ENCODE results near the gene CLECL1.
"Not testable (repeated sequence)": the region's sequence is repeated elsewhere in the genome, so short reads cannot be mapped to it uniquely, and the experiment has no call there.

Gene CLECL1

DNA sequence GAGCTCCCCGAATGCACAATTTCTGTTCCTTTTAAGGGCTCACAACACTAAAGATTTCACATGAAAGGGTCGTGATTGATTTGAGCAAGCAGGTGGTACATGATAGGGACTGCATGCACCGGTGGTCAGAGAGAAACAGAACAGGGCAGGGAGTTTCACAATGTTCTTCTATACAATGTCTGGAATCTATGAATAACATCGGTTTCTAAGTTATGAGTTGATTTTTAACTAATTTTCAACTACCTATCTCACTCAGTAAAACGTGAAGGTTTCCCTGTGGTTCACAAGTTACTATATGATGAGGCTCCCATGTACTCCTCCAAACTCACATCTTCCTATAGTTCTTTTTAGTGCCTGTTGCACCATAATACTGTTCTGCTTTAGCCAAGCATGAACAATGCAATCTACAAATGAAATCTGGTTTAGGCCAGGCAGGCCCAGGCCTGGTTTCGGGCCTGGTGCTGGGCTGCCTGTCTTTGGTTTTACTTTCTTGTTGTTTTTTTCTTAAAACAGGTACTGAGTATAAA lies 19.8 kb downstream of the CLECL1 start:
- H3K9me3 ChIP-seq (ENCODE audit: control insufficient read depth, low read depth, low read length); H3K27ac ChIP-seq (ENCODE audit: low read length); H3K4me3 ChIP-seq (ENCODE audit: low read length); H3K4me1 ChIP-seq (ENCODE audit: control insufficient read depth, low read depth, low read length); H3K9ac ChIP-seq (ENCODE audit: low read length); H3K27me3 ChIP-seq (ENCODE audit: control insufficient read depth, insufficient read depth, low read length); H3K36me3 ChIP-seq (ENCODE audit: control insufficient read depth, low read depth, low read length): not testable (repeated sequence)

DNA sequence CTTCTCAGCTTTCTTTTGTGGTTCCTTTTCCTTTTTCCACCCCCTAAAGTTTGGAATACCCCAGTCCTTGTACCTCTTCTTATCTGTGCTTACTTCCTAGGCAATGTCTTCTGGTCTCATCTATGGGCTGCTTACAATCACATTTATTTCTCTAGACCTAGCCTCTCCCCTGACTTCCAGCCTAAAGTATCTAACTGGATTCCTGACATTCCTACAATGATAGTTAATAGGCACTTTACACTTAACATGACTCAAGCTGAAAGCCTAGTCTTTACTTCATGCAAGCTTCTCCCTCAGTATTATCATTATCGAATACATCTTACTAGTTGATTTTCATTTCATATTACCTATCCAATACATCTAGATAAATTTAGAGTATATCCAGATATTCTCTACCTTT lies 21.2 kb downstream of the CLECL1 start:
- no peaks in the 10 kb centered on the region for H3K4me1 ChIP-seq (ENCODE audit: control insufficient read depth, low read depth, low read length)
- H3K9me3 ChIP-seq (ENCODE audit: control insufficient read depth, low read depth, low read length) = no peaks in the 10 kb centered on the region
- no peaks in the 10 kb centered on the region for H3K36me3 ChIP-seq (ENCODE audit: control insufficient read depth, low read depth, low read length)
- no peaks in the 10 kb centered on the region for H3K27me3 ChIP-seq (ENCODE audit: control insufficient read depth, insufficient read depth, low read length)
- H3K27ac ChIP-seq (ENCODE audit: low read length) = no peak overlapping the region
- no peak overlapping the region for H3K9ac ChIP-seq (ENCODE audit: low read length)
- no peak overlapping the region for H3K4me3 ChIP-seq (ENCODE audit: low read length)

DNA sequence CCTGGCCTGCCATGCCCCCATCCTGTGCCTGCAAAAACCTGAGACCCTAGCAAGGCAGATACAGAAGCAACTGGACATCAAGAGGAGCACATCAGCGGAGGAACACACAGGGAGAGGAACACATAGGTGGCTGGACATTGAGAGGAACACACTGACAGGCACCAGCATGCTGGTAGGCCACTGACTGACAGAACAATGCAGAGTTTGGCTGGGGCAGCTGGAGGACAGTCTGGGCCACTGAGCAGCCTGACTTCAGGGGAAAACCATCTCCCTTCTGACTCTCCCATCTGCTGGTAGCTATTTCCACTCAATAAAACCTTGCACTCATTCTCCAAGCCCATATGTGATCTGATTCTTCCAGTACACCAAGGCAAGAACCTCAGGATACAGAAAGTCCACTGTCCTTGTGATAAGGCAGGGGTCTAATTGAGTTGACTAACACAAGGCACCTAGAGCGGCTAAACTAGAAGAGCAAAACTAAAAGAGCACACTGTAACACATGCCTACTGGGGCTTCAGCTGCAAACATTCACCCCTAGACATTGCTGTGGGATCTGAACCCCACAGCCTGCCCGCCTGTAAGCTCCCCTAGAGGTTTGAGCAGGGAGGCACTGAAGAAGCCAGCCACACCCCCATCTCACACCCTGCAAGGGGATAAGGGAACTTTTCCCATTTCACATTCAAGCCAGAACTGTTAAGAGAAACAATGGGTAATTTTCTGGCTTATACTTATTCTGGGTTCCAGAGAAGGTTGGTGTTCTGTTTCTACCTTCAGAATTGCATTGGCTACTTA lies 22.1 kb downstream of the CLECL1 start:
- Histone ChIP-seq H3K9me3 (ENCODE audit: control insufficient read depth, low read depth, low read length) (no peaks in the 10 kb centered on the region), H3K27me3 (ENCODE audit: control insufficient read depth, insufficient read depth, low read length) (no peaks in the 10 kb centered on the region), H3K9ac (ENCODE audit: low read length) (no peak overlapping the region), H3K27ac (ENCODE audit: low read length) (no peak overlapping the region), H3K4me1 (ENCODE audit: control insufficient read depth, low read depth, low read length) (no peaks in the 10 kb centered on the region), H3K36me3 (ENCODE audit: control insufficient read depth, low read depth, low read length) (no peaks in the 10 kb centered on the region), H3K4me3 (ENCODE audit: low read length) (no peak overlapping the region)

DNA sequence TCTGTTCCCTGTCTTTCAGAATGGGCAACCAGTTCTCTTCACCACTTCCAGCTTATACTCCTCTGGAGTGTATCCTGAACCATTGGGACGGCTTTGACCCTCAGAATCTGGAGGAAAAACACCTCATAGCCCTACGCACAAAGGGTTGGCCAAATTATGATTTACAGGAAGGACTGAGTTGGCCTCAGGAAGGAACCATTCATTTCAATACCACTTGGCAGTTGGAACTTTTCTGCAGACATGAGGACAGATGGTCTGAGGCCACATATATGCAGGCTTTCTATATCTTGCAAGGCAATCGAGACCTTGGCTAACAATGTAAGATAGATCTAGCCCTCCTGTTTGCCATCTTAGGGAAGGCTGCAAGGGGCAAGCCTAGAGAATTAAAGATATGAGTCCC lies 24.0 kb downstream of the CLECL1 start:
- Histone ChIP-seq H3K4me1 (ENCODE audit: control insufficient read depth, low read depth, low read length) (no peaks in the 10 kb centered on the region), H3K27me3 (ENCODE audit: control insufficient read depth, insufficient read depth, low read length) (no peaks in the 10 kb centered on the region), H3K9ac (ENCODE audit: low read length) (no peak overlapping the region), H3K9me3 (ENCODE audit: control insufficient read depth, low read depth, low read length) (no peaks in the 10 kb centered on the region), H3K4me3 (ENCODE audit: low read length) (no peak overlapping the region), H3K36me3 (ENCODE audit: control insufficient read depth, low read depth, low read length) (no peaks in the 10 kb centered on the region), H3K27ac (ENCODE audit: low read length) (no peak overlapping the region)

DNA sequence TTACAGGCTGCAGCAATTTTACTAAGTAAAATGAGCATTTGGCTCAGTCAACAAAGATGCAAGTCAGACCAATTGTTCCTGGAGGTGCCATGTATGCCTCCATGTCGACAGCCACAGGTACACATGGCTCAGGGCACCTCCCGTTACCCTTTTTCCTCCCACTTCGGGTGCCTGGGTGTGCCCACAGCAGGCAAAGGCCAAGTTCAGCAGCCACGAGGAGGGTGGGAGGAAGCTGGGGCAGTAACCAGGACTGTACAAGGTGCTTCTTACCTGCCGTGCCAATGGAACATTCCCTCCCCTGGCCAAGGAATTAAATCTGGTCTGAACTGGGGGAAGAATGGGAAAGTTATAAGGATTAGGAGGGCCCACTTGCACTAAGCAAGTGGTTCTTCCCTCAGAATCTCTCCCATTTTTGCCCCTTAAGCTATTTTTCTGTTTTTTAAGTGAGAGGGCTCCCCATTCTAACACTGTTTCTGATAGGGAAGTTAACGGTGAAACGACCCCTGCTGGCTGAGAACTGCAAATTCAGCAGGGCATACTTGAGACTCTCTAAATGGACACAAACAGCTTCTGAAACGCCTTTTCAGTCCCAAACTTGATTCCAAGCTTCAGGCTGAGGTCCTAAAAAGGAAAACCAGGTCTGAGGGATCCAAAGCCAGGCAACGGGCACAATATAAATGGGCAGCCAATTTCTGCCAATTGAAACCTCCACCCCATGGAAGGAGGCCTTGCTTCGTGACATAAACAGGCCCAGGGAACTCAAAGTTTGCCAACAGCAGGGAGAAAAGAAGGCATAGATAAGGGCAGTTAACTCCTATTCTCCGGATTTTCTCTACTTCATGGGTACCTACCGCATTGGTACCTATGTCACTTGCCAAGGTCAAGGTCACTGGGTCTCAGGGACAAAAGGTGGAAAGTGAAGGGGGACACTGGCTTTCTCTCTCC lies 24.8 kb downstream of the CLECL1 start:
- Histone ChIP-seq H3K9me3 (ENCODE audit: control insufficient read depth, low read depth, low read length) (no peaks in the 10 kb centered on the region), H3K9ac (ENCODE audit: low read length) (no peak overlapping the region), H3K36me3 (ENCODE audit: control insufficient read depth, low read depth, low read length) (no peaks in the 10 kb centered on the region), H3K4me3 (ENCODE audit: low read length) (no peak overlapping the region), H3K27me3 (ENCODE audit: control insufficient read depth, insufficient read depth, low read length) (no peaks in the 10 kb centered on the region), H3K27ac (ENCODE audit: low read length) (no peak overlapping the region), H3K4me1 (ENCODE audit: control insufficient read depth, low read depth, low read length) (no peaks in the 10 kb centered on the region)

DNA sequence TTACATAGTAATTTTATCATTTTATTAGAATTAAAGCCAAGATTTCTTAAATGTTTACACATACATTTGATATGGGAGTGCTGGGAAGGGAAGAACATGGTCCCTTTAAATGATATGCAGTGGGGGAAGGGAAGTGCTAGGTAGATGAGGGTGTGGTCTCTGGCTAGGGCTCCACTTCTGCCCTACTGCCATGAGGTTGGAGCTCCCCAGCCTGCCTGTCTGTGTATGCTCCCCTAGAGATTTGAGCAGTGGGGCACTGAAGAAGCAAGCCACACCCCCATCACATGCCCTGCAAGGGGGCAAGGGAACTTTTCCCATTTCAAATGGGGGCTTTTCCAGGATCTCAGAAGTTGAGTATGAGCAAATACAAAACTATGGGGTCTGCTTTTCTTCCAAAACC lies 25.5 kb downstream of the CLECL1 start:
- H3K27ac ChIP-seq (ENCODE audit: low read length) = no peak overlapping the region

DNA sequence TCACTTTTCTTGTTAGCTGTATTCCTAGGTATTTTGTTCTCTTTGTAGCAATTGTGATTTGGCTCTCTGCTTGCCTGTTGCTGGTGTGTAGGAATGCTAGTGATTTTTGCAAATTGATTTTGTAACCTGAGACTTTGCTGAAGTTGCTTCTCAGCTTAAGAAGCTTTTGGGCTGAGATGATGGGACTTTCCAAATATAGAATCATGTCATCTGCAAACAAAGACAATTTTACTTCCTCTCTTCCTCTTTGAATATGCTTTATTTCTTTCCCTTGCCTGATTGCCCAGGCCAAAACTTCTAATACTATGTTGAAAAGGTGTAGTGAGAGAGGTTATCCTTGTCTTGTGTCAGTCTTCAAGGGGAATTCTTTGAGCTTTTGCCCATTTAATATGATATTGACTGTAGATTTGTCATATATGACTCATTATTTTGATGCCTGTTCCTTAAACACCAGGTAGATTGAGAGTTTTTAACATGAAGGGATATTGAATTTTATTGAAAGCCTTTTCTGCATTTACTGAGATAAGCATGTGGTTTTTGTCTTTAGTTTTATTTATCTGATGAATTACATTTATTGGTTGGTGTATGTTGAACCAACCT lies 26.7 kb downstream of the CLECL1 start:
- Histone ChIP-seq H3K4me3 (ENCODE audit: low read length) (no peak overlapping the region), H3K27me3 (ENCODE audit: control insufficient read depth, insufficient read depth, low read length) (no peaks in the 10 kb centered on the region), H3K9ac (ENCODE audit: low read length) (no peak overlapping the region), H3K4me1 (ENCODE audit: control insufficient read depth, low read depth, low read length) (no peaks in the 10 kb centered on the region), H3K36me3 (ENCODE audit: control insufficient read depth, low read depth, low read length) (no peaks in the 10 kb centered on the region), H3K27ac (ENCODE audit: low read length) (no peak overlapping the region), H3K9me3 (ENCODE audit: control insufficient read depth, low read depth, low read length) (no peaks in the 10 kb centered on the region)

More for the DNA sequence above, 25.5 kb downstream of the CLECL1 start:
- no peaks in the 10 kb centered on the region for H3K9me3 ChIP-seq (ENCODE audit: control insufficient read depth, low read depth, low read length)
- no peaks in the 10 kb centered on the region for H3K36me3 ChIP-seq (ENCODE audit: control insufficient read depth, low read depth, low read length)
- no peaks in the 10 kb centered on the region for H3K4me1 ChIP-seq (ENCODE audit: control insufficient read depth, low read depth, low read length)
- no peaks in the 10 kb centered on the region for H3K27me3 ChIP-seq (ENCODE audit: control insufficient read depth, insufficient read depth, low read length)
- no peak overlapping the region for H3K9ac ChIP-seq (ENCODE audit: low read length)
- H3K4me3 ChIP-seq (ENCODE audit: low read length) = no peak overlapping the region

DNA sequence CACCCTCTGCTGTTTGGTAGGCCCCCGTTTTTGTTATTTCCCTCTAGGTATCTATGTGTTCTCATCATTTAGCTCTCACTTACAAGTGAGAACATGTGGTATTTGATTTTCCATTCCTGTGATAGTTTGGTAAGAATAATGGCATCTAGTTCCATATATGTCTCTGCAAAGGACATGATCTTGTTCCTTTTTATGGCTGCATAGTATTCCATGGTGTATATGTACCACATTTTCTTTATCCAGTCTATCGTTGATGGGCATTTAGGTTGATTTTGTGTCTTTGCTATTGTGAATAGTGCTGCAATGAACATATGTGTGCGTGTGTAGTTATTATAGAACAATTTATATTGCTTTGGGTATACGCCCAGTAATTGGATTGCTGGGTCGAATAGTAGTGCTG lies 28.3 kb downstream of the CLECL1 start:
- H3K27me3 ChIP-seq (ENCODE audit: control insufficient read depth, insufficient read depth, low read length); H3K36me3 ChIP-seq (ENCODE audit: control insufficient read depth, low read depth, low read length); H3K9ac ChIP-seq (ENCODE audit: low read length); H3K9me3 ChIP-seq (ENCODE audit: control insufficient read depth, low read depth, low read length); H3K4me3 ChIP-seq (ENCODE audit: low read length); H3K4me1 ChIP-seq (ENCODE audit: control insufficient read depth, low read depth, low read length); H3K27ac ChIP-seq (ENCODE audit: low read length): not testable (repeated sequence)

DNA sequence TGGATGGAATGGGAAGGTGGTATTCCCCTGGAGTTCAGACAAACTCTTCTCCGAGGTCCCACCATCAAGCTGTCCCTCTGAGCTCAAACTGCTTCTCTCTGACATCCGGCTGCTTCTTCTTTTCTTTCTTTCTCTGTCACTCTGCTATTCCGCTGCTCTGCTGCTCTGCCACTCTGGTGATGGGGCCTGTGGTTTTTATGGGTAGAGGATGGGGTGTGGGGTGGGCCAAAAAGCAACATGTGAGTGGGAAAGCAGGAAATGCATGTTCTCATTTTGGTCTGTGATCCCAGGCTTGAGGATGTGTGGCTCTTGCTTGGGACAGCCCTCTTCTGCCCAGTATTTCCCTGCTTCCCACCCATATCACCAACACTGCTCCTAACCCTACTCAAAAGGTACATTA lies 30.6 kb downstream of the CLECL1 start:
- H3K9me3 ChIP-seq (ENCODE audit: control insufficient read depth, low read depth, low read length) = peaks cover 10% of the 10 kb centered on the region
- H3K27ac ChIP-seq (ENCODE audit: low read length) = no peak overlapping the region
- H3K27me3 ChIP-seq (ENCODE audit: control insufficient read depth, insufficient read depth, low read length) = no peaks in the 10 kb centered on the region
- H3K4me1 ChIP-seq (ENCODE audit: control insufficient read depth, low read depth, low read length) = no peaks in the 10 kb centered on the region
- no peak overlapping the region for H3K4me3 ChIP-seq (ENCODE audit: low read length)
- H3K36me3 ChIP-seq (ENCODE audit: control insufficient read depth, low read depth, low read length) = no peaks in the 10 kb centered on the region
- H3K9ac ChIP-seq (ENCODE audit: low read length) = no peak overlapping the region

DNA sequence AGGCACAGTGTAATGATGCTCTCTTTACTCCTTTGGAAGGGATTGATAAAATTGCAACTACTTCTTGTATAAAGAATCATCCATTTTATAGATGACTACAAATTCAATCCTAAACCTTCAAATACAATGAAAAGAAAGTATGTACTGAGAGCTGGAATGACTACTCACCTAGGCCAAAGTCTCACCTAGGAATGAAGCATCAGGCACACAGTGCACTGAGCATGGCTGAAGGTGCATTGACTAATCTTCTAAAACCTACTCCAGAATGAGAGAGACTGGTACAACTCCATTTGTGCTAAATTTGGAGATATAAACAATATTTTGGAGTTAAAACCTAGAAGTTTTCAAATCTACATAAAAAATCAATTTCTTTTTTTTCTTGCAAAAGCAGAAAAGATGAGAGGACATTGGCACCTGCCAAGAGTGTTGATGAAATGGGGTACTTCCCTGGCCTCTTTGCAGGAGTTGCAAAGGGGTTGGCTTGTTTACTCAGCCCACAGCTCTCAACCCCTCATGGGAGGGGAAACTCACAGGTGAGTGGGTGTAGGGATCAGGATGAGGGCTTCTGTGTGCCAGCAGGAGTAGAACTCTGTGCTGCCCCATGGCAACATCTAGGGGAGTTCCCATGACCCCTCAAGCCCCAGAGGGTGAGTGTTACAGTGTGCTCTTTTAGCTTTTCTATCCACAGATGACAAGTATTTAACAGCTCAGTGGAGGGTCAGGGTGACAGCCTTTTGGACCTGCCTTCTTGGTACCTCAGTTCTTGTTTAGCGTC lies 31.3 kb downstream of the CLECL1 start:
- H3K4me1 ChIP-seq (ENCODE audit: control insufficient read depth, low read depth, low read length) = no peaks in the 10 kb centered on the region
- H3K9ac ChIP-seq (ENCODE audit: low read length) = no peak overlapping the region
- no peak overlapping the region for H3K27ac ChIP-seq (ENCODE audit: low read length)
- no peak overlapping the region for H3K4me3 ChIP-seq (ENCODE audit: low read length)
- H3K27me3 ChIP-seq (ENCODE audit: control insufficient read depth, insufficient read depth, low read length) = no peaks in the 10 kb centered on the region
- H3K9me3 ChIP-seq (ENCODE audit: control insufficient read depth, low read depth, low read length) = peaks cover 11% of the 10 kb centered on the region
- H3K36me3 ChIP-seq (ENCODE audit: control insufficient read depth, low read depth, low read length) = no peaks in the 10 kb centered on the region

DNA sequence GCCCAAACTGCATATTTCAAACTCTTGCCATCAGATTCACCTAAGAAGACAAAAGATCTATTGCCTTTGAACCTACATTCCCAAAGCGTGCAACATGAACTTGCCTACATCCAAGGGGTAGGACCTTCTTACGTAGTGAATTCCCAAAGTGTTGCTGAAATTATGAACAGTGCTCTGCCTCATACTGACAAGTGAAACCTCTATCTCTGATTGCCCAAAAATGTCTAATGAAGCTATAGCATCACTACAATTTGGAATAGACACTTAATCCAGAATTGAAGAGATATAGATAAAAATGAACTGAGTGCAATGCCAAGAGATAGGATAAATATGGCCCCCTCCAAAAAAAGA lies 32.3 kb downstream of the CLECL1 start:
- no peak overlapping the region for H3K9ac ChIP-seq (ENCODE audit: low read length)
- no peaks in the 10 kb centered on the region for H3K36me3 ChIP-seq (ENCODE audit: control insufficient read depth, low read depth, low read length)
- H3K27ac ChIP-seq (ENCODE audit: low read length) = no peak overlapping the region
- peaks cover 14% of the 10 kb centered on the region for H3K9me3 ChIP-seq (ENCODE audit: control insufficient read depth, low read depth, low read length)
- no peaks in the 10 kb centered on the region for H3K27me3 ChIP-seq (ENCODE audit: control insufficient read depth, insufficient read depth, low read length)
- no peak overlapping the region for H3K4me3 ChIP-seq (ENCODE audit: low read length)
- no peaks in the 10 kb centered on the region for H3K4me1 ChIP-seq (ENCODE audit: control insufficient read depth, low read depth, low read length)

Measured in iPS-18a (cell line).